Stomach (tissue), 9 donors: ENCODE data around the gene FSIP1. TPM values are rescaled to one million over a fixed set of nuclear protein-coding genes. Genes with fewer than 3 reads are reported as not detected.

Experiments
- DNase-seq, 2 donors: peaks; one replicate each; pipeline versions ENCODE4 v3.0.0 to v3.0.0-alpha.2; 2013 to 2019
- H3K27ac ChIP-seq, 5 donors: fragments of 200-600 bp in 4 of 5; sonication (generic) in 4 of 5; one replicate each; pipeline ENCODE4 v1.5.1; 2013 to 2019; ENCODE audit warnings: mild to moderate bottlenecking in 1 of 5, moderate library complexity in 1 of 5
- H3K27me3 ChIP-seq, 3 donors: fragments of 200-600 bp; sonication (generic); one replicate each; pipeline ENCODE4 v1.5.1; 2017 to 2019; ENCODE audit warnings: mixed run types in 1 of 3
- H3K36me3 ChIP-seq, 4 donors: fragments of 200-600 bp; sonication (generic); 1 replicate in 3 of 4; 2 replicates in 1 of 4; pipeline ENCODE4 v1.5.1; 2016 to 2019
- H3K4me1 ChIP-seq, 4 donors: fragments of 200-600 bp; sonication (generic); one replicate each; pipeline ENCODE4 v1.5.1; 2016 to 2019
- H3K4me3 ChIP-seq, 4 donors: fragments of 200-600 bp; sonication (generic) in 3 of 4; one replicate each; pipeline ENCODE4 v1.5.1; 2016 to 2019; ENCODE audit warnings: mild to moderate bottlenecking in 1 of 4
- H3K9me3 ChIP-seq, 4 donors: fragments of 200-600 bp; sonication (generic); one replicate each; pipeline ENCODE4 v1.5.1; 2016 to 2019
- CTCF ChIP-seq, 7 experiments: fragments of 450-650 bp in 4 of 7; fragments of 200-600 bp in 3 of 7; sonication (generic) in 3 of 7; IDR thresholded peaks; one replicate each; pipeline ENCODE4 v1.5.1; 2016 to 2019; ENCODE audit warnings: antibody characterized with exemption in 7 of 7, control low read depth in 2 of 7, mild to moderate bottlenecking in 1 of 7
- EP300 ChIP-seq: sonication (generic); formaldehyde crosslinking; IDR thresholded peaks from one replicate; pipeline ENCODE4 v1.6.1; 2017; ENCODE audit warnings: antibody characterized with exemption
- POLR2A ChIP-seq, 4 donors: fragments of 450-650 bp; IDR thresholded peaks; one replicate each; pipeline ENCODE4 v1.6.1; 2016; ENCODE audit warnings: antibody characterized with exemption in 4 of 4, control low read depth in 2 of 4, mild to moderate bottlenecking in 1 of 4, moderate library complexity in 1 of 4
- POLR2AphosphoS5 ChIP-seq, 3 donors: sonication (generic); formaldehyde crosslinking; IDR thresholded peaks; one replicate each; pipeline ENCODE4 v1.6.1; 2016; ENCODE audit warnings: antibody characterized with exemption in 3 of 3
- WGBS, 5 donors: extraction: QIAGEN DNeasy Blood & Tissue Kit in 3 of 5; methylation state at CpG; one replicate each; pipeline versions ENCODE4 v1.1.5 to v1.1.7; 2013 to 2018; 5-methylcytosine and 5-hydroxymethylcytosine counted together
- intact Hi-C: fragments of 100-400 bp; cut with DNase I; formaldehyde crosslinking; loops from one replicate; pipeline ENCODE4 v1.15.1; 2023; ENCODE audit warnings: low total_unique reads
- polyA plus RNA-seq, 3 donors: library from polyadenylated mRNA; stranded (reverse); fragments of 200-250 nt; gene quantifications; one replicate each; pipeline ENCODE4 v1.2.3, GENCODE V29; 2013
- total RNA-seq, 5 donors: library from RNA; depleted of rRNA; stranded (reverse); fragments of >200 nt; gene quantifications; one replicate each; pipeline versions ENCODE4 v1.1.0 to v1.2.3, GENCODE V29; 2014 to 2016
- donor health status: healthy with polysubstance abuse.
- donor health status: Bipolar disorder and iron deficiency.
- donor health status: healthy.

The FSIP1 gene
- total and polyA plus RNA-seq, 8 donors: 0.08 to 141 (median 0.66) TPM

GRCh38 chr15:39649757-39650156, 132.9 kb downstream of the FSIP1 start:
- Histone ChIP-seq H3K27me3 (no peaks in the 10 kb centered on the region), H3K27ac (no peak overlapping the region), H3K4me3 (no peak overlapping the region), H3K4me1 (no peaks in the 10 kb centered on the region), H3K9me3 (no peaks in the 10 kb centered on the region), H3K36me3 (no peaks in the 10 kb centered on the region)
- WGBS, 5 donors: 80 to 90% (median 81%) methylated on average over 6 of the region's 6 CpGs
- DNase-seq: no peak
- intact Hi-C loops: no loop called here
- TF ChIP-seq POLR2AphosphoS5 (IDR thresholded peaks at IDR 0.05) (no peak), CTCF (IDR thresholded peaks at IDR 0.05) (no peak), POLR2A (IDR thresholded peaks at IDR 0.05) (no peak), EP300 (no peak)

DNA sequence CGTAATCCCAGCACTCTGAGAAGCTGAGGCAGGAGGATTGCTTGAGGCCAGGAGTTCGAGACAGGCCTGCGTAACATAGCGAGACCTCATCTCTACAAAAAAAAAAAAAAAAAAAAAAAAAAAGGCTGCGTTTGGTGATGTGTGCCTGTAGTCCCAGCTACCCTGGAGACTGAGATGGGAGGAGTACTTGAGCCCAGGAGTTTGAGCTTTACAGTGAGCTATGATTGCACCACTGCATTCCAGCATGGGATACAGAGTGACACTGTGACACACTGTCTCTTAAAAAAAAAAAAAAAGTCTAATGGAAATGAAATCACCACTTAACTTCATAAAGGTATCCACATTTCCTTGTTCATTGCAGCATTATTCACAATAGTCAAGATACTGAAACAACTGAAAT, 136.2 kb downstream of the FSIP1 start:
- TF ChIP-seq EP300: no peak
- no peak for TF ChIP-seq POLR2A (IDR thresholded peaks at IDR 0.05)
- no peak for TF ChIP-seq CTCF (IDR thresholded peaks at IDR 0.05)
- TF ChIP-seq POLR2AphosphoS5 (IDR thresholded peaks at IDR 0.05): no peak
- Histone ChIP-seq H3K4me1 (peaks cover 0 to 9% (median 0%) of the 10 kb centered on the region in 4 donors), H3K4me3 (no peak overlapping the region), H3K36me3 (no peaks in the 10 kb centered on the region), H3K27me3 (no peaks in the 10 kb centered on the region), H3K9me3 (no peaks in the 10 kb centered on the region), H3K27ac (no peak overlapping the region)
- 92 to 98% (median 96%) methylated on average over 5 of the region's 5 CpGs for WGBS, 5 donors
- intact Hi-C loops: no loop called here
- DNase-seq: no peak

DNA sequence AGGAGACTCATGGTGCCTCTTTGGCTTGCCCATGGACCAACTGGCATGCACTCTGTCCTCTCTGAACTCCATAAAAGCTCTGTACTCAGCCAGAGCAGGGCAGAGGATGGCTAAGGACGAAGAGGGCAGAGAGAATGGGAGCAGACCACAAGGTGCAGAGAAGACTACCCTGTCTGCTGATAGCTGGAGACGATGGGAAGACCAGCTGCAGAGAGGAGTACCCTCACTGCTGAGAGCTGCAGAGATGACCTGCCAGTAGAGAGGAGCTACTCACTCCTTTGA, 136.7 kb downstream of the FSIP1 start:
- TF ChIP-seq POLR2AphosphoS5 (IDR thresholded peaks at IDR 0.05) (no peak), POLR2A (IDR thresholded peaks at IDR 0.05) (no peak), EP300 (no peak), CTCF (IDR thresholded peaks at IDR 0.05) (no peak)
- H3K9me3 ChIP-seq: no peaks in the 10 kb centered on the region
- 90 to 93% (median 91%) methylated on average over 2 of the region's 2 CpGs for WGBS, 5 donors
- DNase-seq: no peak
- peaks cover 0 to 10% (median 0%) of the 10 kb centered on the region in 4 donors for H3K4me1 ChIP-seq
- no peak overlapping the region for H3K27ac ChIP-seq
- H3K27me3 ChIP-seq: no peaks in the 10 kb centered on the region
- no peak overlapping the region for H3K4me3 ChIP-seq
- intact Hi-C loops: no loop called here
- no peaks in the 10 kb centered on the region for H3K36me3 ChIP-seq

DNA sequence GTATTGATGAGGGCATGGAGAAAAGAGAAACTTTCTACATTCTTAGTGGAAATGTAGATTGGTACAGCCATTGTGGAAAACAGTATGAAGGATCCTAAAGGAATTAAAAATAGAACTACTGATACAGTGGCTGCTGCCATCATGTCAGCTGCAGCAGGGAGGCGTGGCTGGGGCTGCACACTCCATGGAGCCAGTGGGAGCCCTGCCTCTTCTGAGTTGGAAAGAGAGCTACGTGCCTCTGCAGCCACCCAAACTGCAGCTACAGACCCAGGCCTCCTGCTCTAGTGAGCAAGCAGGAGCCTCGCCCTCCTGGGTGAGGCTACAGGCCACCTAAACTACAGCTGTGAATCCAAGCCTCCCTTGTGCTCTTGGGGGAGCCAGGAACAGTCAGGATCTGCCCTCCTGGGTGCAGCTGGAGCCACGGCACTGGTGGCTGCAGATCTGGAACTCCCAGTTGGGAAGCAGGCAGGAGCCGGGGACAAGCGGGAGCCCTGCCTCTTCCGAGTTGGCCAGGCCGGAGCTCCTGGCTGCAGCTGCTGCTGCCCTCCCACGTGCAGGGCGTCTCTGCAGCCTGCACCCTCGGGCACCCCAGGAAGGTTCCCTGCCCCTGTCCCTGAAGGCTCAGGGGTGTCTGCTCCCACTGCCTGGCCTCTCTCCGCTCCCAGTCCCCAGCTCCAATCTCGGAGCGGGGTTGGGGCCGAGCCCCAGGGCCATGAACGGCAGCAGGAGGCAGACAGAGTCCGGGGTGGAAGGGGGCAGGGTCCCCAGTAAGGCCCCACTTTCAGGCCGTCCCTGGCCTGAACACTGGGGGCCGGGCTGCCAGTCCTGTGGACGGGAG, 137.3 kb downstream of the FSIP1 start:
- no peaks in the 10 kb centered on the region for H3K27me3 ChIP-seq
- TF ChIP-seq POLR2A (IDR thresholded peaks at IDR 0.05): no peak
- no peak for TF ChIP-seq CTCF (IDR thresholded peaks at IDR 0.05)
- TF ChIP-seq POLR2AphosphoS5 (IDR thresholded peaks at IDR 0.05): no peak
- no peak overlapping the region for H3K27ac ChIP-seq
- H3K4me1 ChIP-seq: peaks cover 0 to 10% (median 0%) of the 10 kb centered on the region in 4 donors
- no peaks in the 10 kb centered on the region for H3K36me3 ChIP-seq
- no peak overlapping the region for H3K4me3 ChIP-seq
- intact Hi-C loops: no loop called here
- no peaks in the 10 kb centered on the region for H3K9me3 ChIP-seq
- no peak for DNase-seq
- 80 to 93% (median 84%) methylated on average over 4 to 20 of the region's 20 CpGs for WGBS, 5 donors
